ENCODE results near the gene CSRP1. TPM values are rescaled to one million over a fixed set of nuclear protein-coding genes. Genes with fewer than 3 reads are reported as not detected.

The CSRP1 gene
- total RNA-seq (2021; ENCODE audit: unreplicated experiment) (94.4 TPM), Bru-seq, nascent RNA (percentile 79 among the genes with signal in this experiment), BruChase-seq, experiment 1, labeled RNA remaining after a 2-hour chase (percentile 72 among the genes with signal in this experiment), BruChase-seq, experiment 2, labeled RNA remaining after a 6-hour chase (percentile 83 among the genes with signal in this experiment)
- 136 TPM for polyA plus RNA-seq (2012; ENCODE audit: insufficient read length)
- long read RNA-seq, full-length matches to known transcripts, result 90 of 120 reads
- long read RNA-seq, partial matches to known transcripts, result 5 of 120 reads
- long read RNA-seq, other reads (novel, unspliced or antisense), result 25 of 120 reads

- H3K27me3 ChIP-seq (ENCODE audit: control insufficient read depth, insufficient read depth, low read length), result no peaks in the 10 kb centered on the region
- no peak for DNase-seq (ENCODE audit: low read depth, low spot score)
- TF ChIP-seq SIN3A (IDR thresholded peaks at IDR 0.05; ENCODE audit: borderline replicate concordance, insufficient read depth, low read depth, low read length) (peak; percentile 88; the same call in 1 of the 2 replicates), TCF7L2 (IDR thresholded peaks at IDR 0.05; ENCODE audit: low read depth, low read length) (no peak), POLR2AphosphoS5 (IDR thresholded peaks at IDR 0.05; ENCODE audit: low read depth, low read length) (peak; percentile 63), CTCF (IDR thresholded peaks at IDR 0.05) (no peak)
- H3K4me1 ChIP-seq (ENCODE audit: control insufficient read depth, insufficient read depth, low read length), result peaks cover 42% of the 10 kb centered on the region
- CTCF ChIA-PET, result interaction anchor here (0.7 kb wide), 1 partner anchor 14 kb away, joined by 7 read pairs; no protein-coding TSS in a partner anchor
- in situ Hi-C loops (cut with HindIII; ENCODE audit: low pct_unique_long_range_greater_than_20kb, low sequenced_read_pairs), result no loop called here
- H3K9me3 ChIP-seq (ENCODE audit: control insufficient read depth, insufficient read depth, low read depth, low read length), result no peaks in the 10 kb centered on the region
- POLR2A ChIA-PET, result no interaction called here
- peak; percentile 91 for ATAC-seq
- BruUV-seq (replicated peaks), result no TSS peak
- intact Hi-C loops (cut with micrococcal nuclease; ENCODE audit: unreplicated experiment), result no loop called here
- no peaks in the 10 kb centered on the region for H3K36me3 ChIP-seq (ENCODE audit: control insufficient read depth, insufficient read depth, low read length)
- H3K27ac ChIP-seq (ENCODE audit: low read length), result peak within 1 kb of the TSS; percentile 89
- H3K4me3 ChIP-seq (ENCODE audit: low read depth in 2 of 2, low read length in 2 of 2), result peak within 1 kb of the TSS; percentile 67 to 76
Observed at GRCh38 chr1:201506557-201507359, at the start of gene CSRP1. CSRP1 (minus strand) TSS chr1:201507123; CDS start chr1:201496303, 10,820 bp downstream.

- ChIA-PET POLR2A (no interaction called here), CTCF (no interaction called here)
- H3K9me3 ChIP-seq (ENCODE audit: control insufficient read depth, insufficient read depth, low read depth, low read length), result no peaks in the 10 kb centered on the region
- TF ChIP-seq REST (IDR thresholded peaks at IDR 0.05; ENCODE audit: insufficient read depth in 1 of 2, low read depth in 2 of 2, low read length in 1 of 2) (no peak), CTCF (IDR thresholded peaks at IDR 0.05) (no peak), TCF7L2 (IDR thresholded peaks at IDR 0.05; ENCODE audit: low read depth, low read length) (no peak), SIN3A (IDR thresholded peaks at IDR 0.05; ENCODE audit: borderline replicate concordance, insufficient read depth, low read depth, low read length) (no peak), POLR2AphosphoS5 (IDR thresholded peaks at IDR 0.05; ENCODE audit: low read depth, low read length) (no peak)
- BruUV-seq (replicated peaks), result no TSS peak
- 0 out of 2 replicates have a peak, but pooled peaks cover 4% of the 10 kb centered on the region for H3K4me1 ChIP-seq (ENCODE audit: control insufficient read depth, insufficient read depth, low read length)
- H3K36me3 ChIP-seq (ENCODE audit: control insufficient read depth, insufficient read depth, low read length), result no peaks in the 10 kb centered on the region
- DNase-seq (ENCODE audit: low read depth, low spot score) (no peak), ATAC-seq (no peak)
- H3K4me3 ChIP-seq (ENCODE audit: low read depth in 2 of 2, low read length in 2 of 2), result no peak overlapping the region
- no peaks in the 10 kb centered on the region for H3K27me3 ChIP-seq (ENCODE audit: control insufficient read depth, insufficient read depth, low read length)
- in situ Hi-C loops (cut with HindIII; ENCODE audit: low pct_unique_long_range_greater_than_20kb, low sequenced_read_pairs), result no loop called here
- intact Hi-C loops (cut with micrococcal nuclease; ENCODE audit: unreplicated experiment), result no loop called here
- no peak overlapping the region for H3K27ac ChIP-seq (ENCODE audit: low read length)
Observed at GRCh38 chr1:201555593-201555945, 48.6 kb upstream of the CSRP1 start.

Data from Panc1 (cell line).